Measurements from ENCODE around the gene COL6A1.

The COL6A1 gene

DNA sequence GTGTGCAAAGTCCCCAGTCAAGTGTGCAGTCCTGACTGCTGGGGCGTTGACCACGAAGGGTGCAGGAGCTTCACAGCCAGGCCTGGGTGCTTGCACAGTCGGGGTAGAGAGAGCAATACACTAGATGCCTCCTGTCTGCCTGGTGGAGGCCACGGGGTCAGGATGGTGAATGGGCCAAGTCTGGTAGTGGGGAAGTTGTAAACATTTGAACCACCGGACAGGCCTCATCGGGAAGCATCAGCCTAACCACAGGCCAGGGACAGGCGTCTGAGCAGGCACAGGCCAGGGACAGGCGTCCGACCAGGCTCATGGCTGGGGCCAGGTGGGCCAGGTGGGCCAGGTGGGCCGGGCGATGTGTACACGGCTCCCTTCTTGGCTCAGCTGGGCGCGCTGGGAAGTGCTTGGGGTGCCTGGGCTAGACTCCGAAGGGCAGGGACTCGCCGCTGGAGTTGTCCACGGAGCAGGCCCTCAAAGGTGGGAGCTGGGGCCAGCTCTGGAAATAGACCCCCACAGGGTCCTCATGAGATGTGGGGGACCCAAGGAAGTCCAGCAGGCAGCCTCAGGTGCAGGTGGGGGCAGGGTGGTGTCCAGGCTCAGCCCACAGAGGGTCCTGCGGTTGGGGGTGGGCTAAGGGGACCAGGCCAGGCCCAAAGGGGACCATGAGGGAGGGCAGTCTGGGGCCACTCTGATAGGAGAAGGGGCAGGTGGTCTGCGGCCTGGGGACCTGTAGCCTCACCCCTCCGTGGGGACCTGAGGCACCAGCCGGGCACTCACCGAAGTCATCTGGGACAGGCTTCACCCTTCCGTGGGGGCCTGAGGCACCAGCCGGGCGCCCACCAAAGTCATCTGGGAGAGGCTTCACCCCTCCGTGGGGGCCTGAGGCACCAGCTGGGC lies 15.0 kb downstream of the COL6A1 start:
- TF ChIP-seq ZFX (IDR thresholded peaks at IDR 0.05; ENCODE audit: borderline replicate concordance): no peak
- TF ChIP-seq CTCF (IDR thresholded peaks at IDR 0.05): no peak
- H3K27ac ChIP-seq: no peak overlapping the region

GRCh38 chr21:45997205-45997494 lies 15.6 kb downstream of the COL6A1 start:
- no peak overlapping the region for H3K27ac ChIP-seq
- TF ChIP-seq ZFX (IDR thresholded peaks at IDR 0.05; ENCODE audit: borderline replicate concordance) (no peak), CTCF (IDR thresholded peaks at IDR 0.05) (no peak)

DNA sequence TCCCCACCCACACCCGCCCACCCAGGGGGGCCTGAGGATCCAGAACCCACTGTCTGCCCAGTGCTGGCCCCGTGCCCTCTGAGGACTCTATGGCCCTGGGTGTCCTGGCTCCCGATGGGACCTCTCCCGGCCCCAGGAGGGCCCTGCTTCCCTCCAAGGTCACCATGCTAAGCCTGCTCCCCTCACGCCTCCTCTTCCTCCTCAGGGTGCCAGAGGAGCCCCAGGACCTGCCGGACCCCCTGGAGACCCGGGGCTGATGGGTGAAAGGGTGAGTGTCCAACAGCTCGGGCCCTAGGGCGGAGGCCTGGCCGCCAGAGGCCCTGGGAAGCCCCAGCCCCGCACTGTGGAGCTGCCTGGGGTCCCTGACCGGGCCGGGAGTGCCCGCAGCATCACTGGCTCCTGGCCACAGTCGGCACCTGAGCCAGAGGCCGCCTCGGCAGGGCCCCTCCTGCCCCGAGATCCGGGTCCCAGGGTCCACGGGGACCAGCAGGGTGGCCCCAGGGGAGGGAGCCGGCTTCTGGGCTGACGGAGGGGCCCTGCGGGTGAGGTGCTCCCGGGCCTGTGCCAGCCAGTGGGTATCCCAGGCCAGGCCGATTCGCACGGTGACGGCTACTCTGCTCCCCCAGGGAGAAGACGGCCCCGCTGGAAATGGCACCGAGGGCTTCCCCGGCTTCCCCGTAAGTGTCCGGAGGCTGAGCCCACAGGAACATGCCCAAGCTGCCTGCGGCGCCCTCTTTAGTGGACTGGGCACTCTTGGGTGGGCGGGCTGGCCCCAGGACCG lies 16.1 kb downstream of the COL6A1 start:
- TF ChIP-seq ZFX (IDR thresholded peaks at IDR 0.05; ENCODE audit: borderline replicate concordance) (no peak), CTCF (IDR thresholded peaks at IDR 0.05) (no peak)

DNA sequence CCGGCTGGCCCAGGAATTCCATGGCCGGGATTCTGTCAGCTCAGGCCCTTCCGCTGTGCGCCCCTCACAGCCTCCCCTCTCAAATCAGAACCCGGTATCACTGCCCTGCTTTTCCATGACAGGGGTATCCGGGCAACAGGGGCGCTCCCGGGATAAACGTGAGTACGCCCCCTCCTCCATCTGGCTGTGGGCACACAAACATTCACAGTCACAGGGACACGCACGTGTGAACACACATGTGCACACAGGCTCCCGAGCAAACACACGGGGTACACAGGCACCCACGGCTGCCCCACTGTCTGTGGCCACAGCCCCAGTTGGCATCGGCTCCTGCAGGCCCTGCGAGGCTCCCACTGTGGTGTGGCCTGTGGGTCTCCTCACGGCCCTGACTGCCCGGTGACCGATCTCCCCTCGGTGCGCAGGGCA lies 16.7 kb downstream of the COL6A1 start:
- no peak overlapping the region for H3K27ac ChIP-seq
- TF ChIP-seq CTCF (IDR thresholded peaks at IDR 0.05): no peak
- TF ChIP-seq ZFX (IDR thresholded peaks at IDR 0.05; ENCODE audit: borderline replicate concordance): no peak

More for the DNA sequence above, 16.1 kb downstream of the COL6A1 start:
- no peak overlapping the region for H3K27ac ChIP-seq

DNA sequence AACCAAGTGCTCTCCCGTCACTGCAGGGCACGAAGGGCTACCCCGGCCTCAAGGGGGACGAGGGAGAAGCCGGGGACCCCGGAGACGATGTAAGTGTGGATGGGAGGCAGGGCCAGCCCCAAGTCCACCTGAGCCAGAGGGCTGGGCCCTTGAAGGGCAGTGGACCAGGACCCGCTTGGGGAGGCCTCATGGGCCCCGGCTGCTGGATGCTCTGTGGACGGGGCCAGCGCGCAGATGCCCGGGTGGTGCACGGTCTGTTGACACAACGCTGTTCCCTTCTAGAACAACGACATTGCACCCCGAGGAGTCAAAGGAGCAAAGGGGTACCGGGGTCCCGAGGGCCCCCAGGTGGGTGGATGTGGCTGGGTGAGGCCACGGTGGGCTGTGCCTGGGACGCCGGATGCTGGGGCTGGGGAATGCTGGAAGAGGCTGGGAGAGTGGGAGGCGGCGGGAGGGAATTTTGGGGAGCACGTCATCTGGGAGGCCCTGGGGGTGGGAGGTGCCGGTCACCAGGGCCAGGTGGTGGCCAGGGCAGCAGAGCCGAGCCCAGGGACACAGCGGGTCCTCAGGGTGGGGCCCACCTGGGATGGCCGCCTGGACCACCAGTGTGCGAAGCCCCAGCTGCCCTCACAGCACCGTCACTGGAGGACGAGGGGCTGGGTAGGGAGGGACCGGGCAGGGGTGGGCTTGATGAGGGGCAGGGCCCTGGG lies 17.5 kb downstream of the COL6A1 start:
- no peak overlapping the region for H3K27ac ChIP-seq
- TF ChIP-seq ZFX (IDR thresholded peaks at IDR 0.05; ENCODE audit: borderline replicate concordance) (no peak), CTCF (IDR thresholded peaks at IDR 0.05) (no peak)

DNA sequence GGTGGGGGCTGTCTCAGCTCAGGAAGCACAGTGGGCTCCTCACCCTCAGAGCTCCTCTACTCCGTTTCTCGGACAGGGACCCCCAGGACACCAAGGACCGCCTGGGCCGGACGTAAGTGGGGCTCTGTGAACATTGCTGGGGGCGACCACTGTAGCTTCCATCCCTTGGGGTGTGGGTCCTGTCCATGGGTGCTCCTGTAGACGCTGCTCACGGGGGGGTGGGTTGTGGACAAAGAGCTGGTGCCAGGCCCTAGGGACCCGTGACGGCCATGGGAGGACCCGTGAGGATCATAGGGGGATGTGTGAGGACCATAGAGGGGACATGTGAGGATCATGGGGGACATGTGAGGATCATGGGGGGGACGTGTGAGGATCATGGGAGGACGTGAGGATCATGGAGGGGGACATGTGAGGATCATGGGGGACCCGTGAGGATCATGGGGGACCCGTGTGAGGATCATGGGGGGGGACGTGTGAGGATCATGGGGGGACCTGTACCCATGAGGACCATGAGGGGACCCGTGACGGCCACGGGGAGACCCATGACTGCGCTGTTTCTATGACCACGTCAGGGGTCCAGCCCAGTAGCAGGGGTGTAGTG lies 18.1 kb downstream of the COL6A1 start:
- no peak overlapping the region for H3K27ac ChIP-seq
- TF ChIP-seq CTCF (IDR thresholded peaks at IDR 0.05) (no peak), ZFX (IDR thresholded peaks at IDR 0.05; ENCODE audit: borderline replicate concordance) (no peak)

Data from 22Rv1 (cell line).